Liver (tissue), 9 donors: ENCODE data around the gene CCDC182. TPM values are rescaled to one million over a fixed set of nuclear protein-coding genes. Genes with fewer than 3 reads are reported as not detected.

ENCODE experiments used
- DNase-seq: peaks from one replicate; pipeline ENCODE4 v3.0.0-alpha.2; 2017; ENCODE audit warnings: low spot score
- H3K27ac ChIP-seq, 2 donors: one replicate each; pipeline ENCODE4 v1.7.0; 2013; ENCODE audit warnings: inconsistent platforms in 2 of 2, low read length in 2 of 2, control low read depth in 1 of 2, low read depth in 1 of 2, mild to moderate bottlenecking in 1 of 2
- H3K27me3 ChIP-seq, 4 donors: one replicate each; pipeline versions ENCODE4 v1.6.1 to v1.7.0; 2013; ENCODE audit warnings: low read length in 3 of 4, inconsistent platforms in 1 of 4, mild to moderate bottlenecking in 1 of 4, moderate library complexity in 1 of 4; ENCODE audit not compliant: control insufficient read depth in 4 of 4, insufficient read depth in 4 of 4
- H3K36me3 ChIP-seq, 4 donors: one replicate each; pipeline versions ENCODE4 v1.6.1 to v1.7.0; 2013; ENCODE audit warnings: low read length in 3 of 4, mild to moderate bottlenecking in 3 of 4, low read depth in 1 of 4, moderate library complexity in 1 of 4; ENCODE audit not compliant: control insufficient read depth in 4 of 4, insufficient read depth in 3 of 4
- H3K4me1 ChIP-seq, 4 donors: one replicate each; pipeline versions ENCODE4 v1.6.1 to v1.7.0; 2013; ENCODE audit warnings: low read length in 3 of 4, mild to moderate bottlenecking in 3 of 4, moderate library complexity in 1 of 4; ENCODE audit not compliant: control insufficient read depth in 4 of 4, insufficient read depth in 4 of 4
- H3K4me3 ChIP-seq, 3 donors: one replicate each; pipeline versions ENCODE4 v1.6.1 to v1.7.0; 2013; ENCODE audit warnings: low read length in 3 of 3, control low read depth in 1 of 3, low read depth in 1 of 3, mild to moderate bottlenecking in 1 of 3
- H3K9ac ChIP-seq, 2 donors: one replicate each; pipeline ENCODE4 v1.7.0; 2013; ENCODE audit warnings: low read length in 2 of 2, mild to moderate bottlenecking in 2 of 2, moderate library complexity in 2 of 2, control low read depth in 1 of 2, low read depth in 1 of 2
- H3K9me3 ChIP-seq, 4 donors: one replicate each; pipeline versions ENCODE4 v1.6.1 to v1.7.0; 2013; ENCODE audit warnings: low read length in 3 of 4; ENCODE audit not compliant: control insufficient read depth in 4 of 4
- ATF3 ChIP-seq: IDR thresholded peaks from 2 replicates; pipeline ENCODE4 v1.6.1; 2016; ENCODE audit warnings: antibody characterized with exemption
- CTCF ChIP-seq: fragments of 150-350 bp; IDR thresholded peaks from 2 replicates; pipeline ENCODE4 v1.5.1; 2017; ENCODE audit warnings: improper control_type of control experiment, low read depth, low read length; ENCODE audit not compliant: missing input control
- EGR1 ChIP-seq, 2 donors: IDR thresholded peaks; 2 replicates each; pipeline ENCODE4 v1.6.1; 2016 to 2018; ENCODE audit warnings: antibody characterized with exemption in 2 of 2, low read depth in 2 of 2
- FOXA1 ChIP-seq: IDR thresholded peaks from 2 replicates; pipeline ENCODE4 v1.6.1; 2016; ENCODE audit warnings: antibody characterized with exemption
- HNF4A ChIP-seq, 2 donors: conservative IDR thresholded peaks; 2 replicates each; pipeline ENCODE4 v1.6.1; 2016; ENCODE audit warnings: antibody characterized with exemption in 2 of 2, mild to moderate bottlenecking in 2 of 2
- HNF4G ChIP-seq: IDR thresholded peaks from 2 replicates; pipeline ENCODE4 v1.6.1; 2016; ENCODE audit warnings: antibody characterized with exemption
- JUND ChIP-seq, 2 donors: IDR thresholded peaks; 2 replicates each; pipeline ENCODE4 v1.6.1; 2016; ENCODE audit warnings: antibody characterized with exemption in 2 of 2
- MAX ChIP-seq: IDR thresholded peaks from 2 replicates; pipeline ENCODE4 v1.6.1; 2016; ENCODE audit warnings: antibody characterized with exemption
- NR2F2 ChIP-seq: IDR thresholded peaks from 2 replicates; pipeline ENCODE4 v1.6.1; 2016; ENCODE audit warnings: antibody characterized with exemption
- RAD21 ChIP-seq, 2 donors: IDR thresholded peaks; 2 replicates each; pipeline ENCODE4 v1.6.1; 2016; ENCODE audit warnings: antibody characterized with exemption in 2 of 2, mild to moderate bottlenecking in 2 of 2
- REST ChIP-seq: IDR thresholded peaks from 2 replicates; pipeline ENCODE4 v1.6.1; 2016; ENCODE audit warnings: antibody characterized with exemption, mild to moderate bottlenecking
- RXRA ChIP-seq, 2 donors: IDR thresholded peaks; 2 replicates each; pipeline ENCODE4 v1.6.1; 2017 to 2018; ENCODE audit warnings: antibody characterized with exemption in 2 of 2, mild to moderate bottlenecking in 1 of 2
- SP1 ChIP-seq: IDR thresholded peaks from 2 replicates; pipeline ENCODE4 v1.6.1; 2018; ENCODE audit warnings: antibody characterized with exemption, mild to moderate bottlenecking
- TAF1 ChIP-seq: conservative IDR thresholded peaks from 2 replicates; pipeline ENCODE4 v1.6.1; 2016; ENCODE audit warnings: antibody characterized with exemption, mild to moderate bottlenecking
- YY1 ChIP-seq: IDR thresholded peaks from 2 replicates; pipeline ENCODE4 v1.6.1; 2016; ENCODE audit warnings: antibody characterized with exemption, mild to moderate bottlenecking
- WGBS: extraction: QIAGEN DNeasy Blood & Tissue Kit; methylation state at CpG from one replicate; pipeline ENCODE4 v1.1.7; 2013; 5-methylcytosine and 5-hydroxymethylcytosine counted together
- polyA plus RNA-seq, 2 donors: library from polyadenylated mRNA; stranded (reverse) in 1 of 2; unstranded in 1 of 2; fragments of 200-250 nt in 1 of 2; fragments of >200 nt in 1 of 2; fragmentation: Nextera tagmentation in 1 of 2; extraction: Ambion mirVana in 1 of 2; gene quantifications; one replicate each; pipeline versions ENCODE4 v1.2.1 to v1.2.3, GENCODE V29; 2013 to 2015
- total RNA-seq, 2 donors: library from RNA; depleted of rRNA; stranded (reverse); fragments of >200 nt; gene quantifications; one replicate each; pipeline ENCODE4 v1.2.3, GENCODE V29; 2014
- donor health status: healthy.
- donor health status: healthy.
- donor health status: healthy.
- donor health status: healthy.
- donor health status: healthy.

The CCDC182 gene
- total and polyA plus RNA-seq, 4 donors, result not detected

- DNase-seq, result no peak
- H3K27me3 ChIP-seq, result no peaks in the 10 kb centered on the region
- no peaks in the 10 kb centered on the region for H3K9me3 ChIP-seq
- 94% methylated on average over 1 of the region's 1 CpG for WGBS
- H3K27ac ChIP-seq, result no peak overlapping the region
- no peak overlapping the region for H3K9ac ChIP-seq
- peaks cover 0 to 2% (median 0%) of the 10 kb centered on the region in 4 donors for H3K4me1 ChIP-seq
- H3K36me3 ChIP-seq, result no peaks in the 10 kb centered on the region
- TF ChIP-seq RAD21 (IDR thresholded peaks at IDR 0.05) (no peak), MAX (no peak), EGR1 (IDR thresholded peaks at IDR 0.05; ENCODE audit: low read depth in 2 of 2) (no peak), FOXA1 (no peak), YY1 (no peak), HNF4G (no peak), REST (no peak), RXRA (IDR thresholded peaks at IDR 0.05) (no peak), ATF3 (no peak), JUND (IDR thresholded peaks at IDR 0.05) (no peak), NR2F2 (no peak), HNF4A (conservative IDR thresholded peaks at IDR 0.05) (no peak)
- no peak overlapping the region for H3K4me3 ChIP-seq
These were observed 41.8 kb downstream of the CCDC182 start for GRCh38 chr17:57703273-57703672.

GRCh38 chr17:57701124-57701523, 44.0 kb downstream of the CCDC182 start:
- Histone ChIP-seq H3K4me1 (no peaks in the 10 kb centered on the region), H3K9ac (no peak overlapping the region), H3K4me3 (no peak overlapping the region), H3K36me3 (no peaks in the 10 kb centered on the region), H3K27me3 (no peaks in the 10 kb centered on the region), H3K9me3 (no peaks in the 10 kb centered on the region), H3K27ac (no peak overlapping the region)
- DNase-seq, result no peak
- TF ChIP-seq HNF4G, result no peak
- no peak for TF ChIP-seq FOXA1
- no peak for TF ChIP-seq SP1
- TF ChIP-seq HNF4A (conservative IDR thresholded peaks at IDR 0.05), result no peak
- no peak for TF ChIP-seq JUND (IDR thresholded peaks at IDR 0.05)
- no peak for TF ChIP-seq RAD21 (IDR thresholded peaks at IDR 0.05)
- no peak for TF ChIP-seq ATF3
- no peak for TF ChIP-seq YY1
- TF ChIP-seq EGR1 (IDR thresholded peaks at IDR 0.05; ENCODE audit: low read depth in 2 of 2), result no peak
- no peak for TF ChIP-seq RXRA (IDR thresholded peaks at IDR 0.05)
- TF ChIP-seq MAX, result no peak
- TF ChIP-seq CTCF, result no peak
- no peak for TF ChIP-seq TAF1
- 93% methylated on average over 5 of the region's 5 CpGs for WGBS
